GM23338 (cell line): ENCODE measurements around the gene PAPPA2.

Experiments used
- CREB1 ChIP-seq: fragments of 250-450 bp; sonication (Bioruptor Pico); IDR thresholded peaks from 2 replicates; pipeline ENCODE4 v1.5.0; 2020; ENCODE audit warnings: low read depth, mild to moderate bottlenecking, moderate library complexity
- CTCF ChIP-seq, 2 experiments: fragments of 200-600 bp in 1 of 2; sonication (generic) in 1 of 2; conservative IDR thresholded peaks; 2 replicates each; pipeline versions ENCODE4 v1.5.1 to v1.6.1; 2016 to 2017; ENCODE audit warnings: antibody characterized with exemption in 2 of 2, low read depth in 2 of 2, mild to moderate bottlenecking in 2 of 2, moderate library complexity in 1 of 2
- EZH2 ChIP-seq: fragments of 200-600 bp; sonication (generic); IDR thresholded peaks from one replicate; pipeline ENCODE4 v1.8.0; 2017; ENCODE audit warnings: antibody characterized with exemption, mild to moderate bottlenecking, low read depth; ENCODE audit not compliant: unreplicated experiment
- EZH2phosphoT487 ChIP-seq: fragments of 200-600 bp; sonication (generic); IDR thresholded peaks from one replicate; pipeline ENCODE4 v1.8.1; 2018; ENCODE audit warnings: antibody characterized with exemption; ENCODE audit not compliant: unreplicated experiment
- NANOG ChIP-seq: IDR thresholded peaks from 2 replicates; pipeline ENCODE4 v1.6.1; 2016; ENCODE audit warnings: antibody characterized with exemption, borderline replicate concordance

GRCh38 chr1:176543360-176544129 lies 80.6 kb downstream of the PAPPA2 start:
- no peak for TF ChIP-seq CREB1 (CRISPR knock-in tag)
- TF ChIP-seq CTCF (conservative IDR thresholded peaks at IDR 0.05; ENCODE audit: low read depth in 2 of 2): no peak
- no peak for TF ChIP-seq NANOG
- TF ChIP-seq EZH2: no peak
- TF ChIP-seq EZH2phosphoT487: no peak
